ENCODE measurements around the gene CD58. TPM values are rescaled to one million over a fixed set of nuclear protein-coding genes. Genes with fewer than 3 reads are reported as not detected.

Gene CD58, protein sequence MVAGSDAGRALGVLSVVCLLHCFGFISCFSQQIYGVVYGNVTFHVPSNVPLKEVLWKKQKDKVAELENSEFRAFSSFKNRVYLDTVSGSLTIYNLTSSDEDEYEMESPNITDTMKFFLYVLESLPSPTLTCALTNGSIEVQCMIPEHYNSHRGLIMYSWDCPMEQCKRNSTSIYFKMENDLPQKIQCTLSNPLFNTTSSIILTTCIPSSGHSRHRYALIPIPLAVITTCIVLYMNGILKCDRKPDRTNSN
- 9.2 TPM for polyA plus RNA-seq (2012; ENCODE audit: insufficient read length, low read depth)

DNA sequence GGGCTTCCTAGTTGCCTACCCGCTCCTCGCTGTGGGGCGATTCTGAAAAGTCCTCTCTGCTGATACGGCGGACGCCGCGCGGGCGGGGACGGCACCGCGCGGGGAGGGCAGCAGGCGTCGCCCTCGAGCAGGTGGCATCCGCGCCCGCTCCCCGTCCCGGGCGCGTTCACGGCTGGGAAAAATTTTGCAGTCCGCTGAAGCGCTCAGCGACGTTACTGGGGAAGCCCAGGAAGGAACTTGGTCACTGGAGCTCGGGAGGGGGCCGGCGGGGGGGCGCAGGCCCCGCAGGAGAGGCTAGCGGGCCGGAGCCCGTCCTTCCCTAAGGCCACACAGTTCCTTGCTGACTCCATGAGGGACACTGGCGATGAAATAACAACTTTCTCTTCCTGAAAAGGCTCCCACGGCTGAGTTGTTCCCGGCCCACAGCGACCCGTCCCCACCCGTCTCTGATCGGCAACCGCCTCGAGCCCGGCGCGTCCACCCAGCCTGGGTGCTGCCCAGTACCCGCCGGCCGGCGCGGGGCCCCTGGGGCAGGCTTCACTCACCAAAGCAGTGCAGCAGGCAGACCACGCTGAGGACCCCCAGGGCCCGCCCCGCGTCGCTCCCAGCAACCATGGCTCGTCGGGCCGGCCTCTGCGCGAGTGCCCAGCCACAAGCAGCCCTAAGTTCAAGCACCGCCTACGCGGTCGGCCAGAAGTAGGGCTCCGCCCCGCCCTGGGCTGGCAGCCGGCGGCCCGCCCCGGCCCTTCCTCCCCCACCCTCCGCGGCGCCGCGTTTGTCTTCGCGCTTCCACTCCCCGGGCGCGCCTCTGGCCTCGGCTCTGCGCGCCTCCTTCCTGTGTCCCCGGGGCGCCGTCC lies at the start of gene CD58:
CD58 (minus strand) TSS at position 669 of the 857 bp plus-strand sequence; CDS start at position 615, 54 bp downstream.
- TF ChIP-seq FOXP2 (optimal IDR thresholded peaks at IDR 0.05; ENCODE audit: borderline replicate concordance, extremely low read depth, extremely low read length, insufficient read depth) (peak; percentile 46), TAF1 (IDR thresholded peaks at IDR 0.05; ENCODE audit: borderline replicate concordance, insufficient read depth, low read length) (peak; percentile 25; the same call in 1 of the 2 replicates), SIN3A (IDR thresholded peaks at IDR 0.05; ENCODE audit: borderline replicate concordance, insufficient read depth, low read length) (no peak), POLR2AphosphoS5 (IDR thresholded peaks at IDR 0.05; ENCODE audit: low read depth, low read length) (peak; percentile 81)
- TF ChIP-seq, protein P1, sequence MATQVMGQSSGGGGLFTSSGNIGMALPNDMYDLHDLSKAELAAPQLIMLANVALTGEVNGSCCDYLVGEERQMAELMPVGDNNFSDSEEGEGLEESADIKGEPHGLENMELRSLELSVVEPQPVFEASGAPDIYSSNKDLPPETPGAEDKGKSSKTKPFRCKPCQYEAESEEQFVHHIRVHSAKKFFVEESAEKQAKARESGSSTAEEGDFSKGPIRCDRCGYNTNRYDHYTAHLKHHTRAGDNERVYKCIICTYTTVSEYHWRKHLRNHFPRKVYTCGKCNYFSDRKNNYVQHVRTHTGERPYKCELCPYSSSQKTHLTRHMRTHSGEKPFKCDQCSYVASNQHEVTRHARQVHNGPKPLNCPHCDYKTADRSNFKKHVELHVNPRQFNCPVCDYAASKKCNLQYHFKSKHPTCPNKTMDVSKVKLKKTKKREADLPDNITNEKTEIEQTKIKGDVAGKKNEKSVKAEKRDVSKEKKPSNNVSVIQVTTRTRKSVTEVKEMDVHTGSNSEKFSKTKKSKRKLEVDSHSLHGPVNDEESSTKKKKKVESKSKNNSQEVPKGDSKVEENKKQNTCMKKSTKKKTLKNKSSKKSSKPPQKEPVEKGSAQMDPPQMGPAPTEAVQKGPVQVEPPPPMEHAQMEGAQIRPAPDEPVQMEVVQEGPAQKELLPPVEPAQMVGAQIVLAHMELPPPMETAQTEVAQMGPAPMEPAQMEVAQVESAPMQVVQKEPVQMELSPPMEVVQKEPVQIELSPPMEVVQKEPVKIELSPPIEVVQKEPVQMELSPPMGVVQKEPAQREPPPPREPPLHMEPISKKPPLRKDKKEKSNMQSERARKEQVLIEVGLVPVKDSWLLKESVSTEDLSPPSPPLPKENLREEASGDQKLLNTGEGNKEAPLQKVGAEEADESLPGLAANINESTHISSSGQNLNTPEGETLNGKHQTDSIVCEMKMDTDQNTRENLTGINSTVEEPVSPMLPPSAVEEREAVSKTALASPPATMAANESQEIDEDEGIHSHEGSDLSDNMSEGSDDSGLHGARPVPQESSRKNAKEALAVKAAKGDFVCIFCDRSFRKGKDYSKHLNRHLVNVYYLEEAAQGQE (IDR thresholded peaks at IDR 0.05; ENCODE audit: insufficient read depth in 1 of 2, low read depth in 2 of 2, low read length in 2 of 2) = no peak

DNA sequence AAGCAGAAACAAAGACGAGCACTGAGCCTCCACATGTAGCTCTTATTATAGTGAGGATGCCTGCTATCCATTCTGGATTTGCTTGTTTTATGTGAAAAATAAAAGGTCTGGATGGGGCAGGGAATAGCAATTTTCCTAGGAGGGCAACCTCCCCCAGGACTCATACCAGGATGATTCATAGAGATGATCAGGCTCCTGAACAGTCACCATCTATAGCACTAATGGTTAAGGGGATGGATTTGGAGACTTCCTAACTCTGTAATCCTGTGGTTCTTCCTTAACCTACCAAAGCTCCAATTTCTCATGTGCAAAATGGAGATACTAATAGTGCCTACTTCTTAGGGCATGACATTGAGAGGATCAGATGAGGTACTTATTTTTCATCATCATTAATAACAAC lies 34.5 kb upstream of the CD58 start:
- TF ChIP-seq TAF1 (IDR thresholded peaks at IDR 0.05; ENCODE audit: borderline replicate concordance, insufficient read depth, low read length) (no peak), SIN3A (IDR thresholded peaks at IDR 0.05; ENCODE audit: borderline replicate concordance, insufficient read depth, low read length) (no peak), FOXP2 (optimal IDR thresholded peaks at IDR 0.05; ENCODE audit: borderline replicate concordance, extremely low read depth, extremely low read length, insufficient read depth) (no peak), POLR2AphosphoS5 (IDR thresholded peaks at IDR 0.05; ENCODE audit: low read depth, low read length) (no peak)
- TF ChIP-seq, protein P1 (IDR thresholded peaks at IDR 0.05; ENCODE audit: insufficient read depth in 1 of 2, low read depth in 2 of 2, low read length in 2 of 2) = no peak

DNA sequence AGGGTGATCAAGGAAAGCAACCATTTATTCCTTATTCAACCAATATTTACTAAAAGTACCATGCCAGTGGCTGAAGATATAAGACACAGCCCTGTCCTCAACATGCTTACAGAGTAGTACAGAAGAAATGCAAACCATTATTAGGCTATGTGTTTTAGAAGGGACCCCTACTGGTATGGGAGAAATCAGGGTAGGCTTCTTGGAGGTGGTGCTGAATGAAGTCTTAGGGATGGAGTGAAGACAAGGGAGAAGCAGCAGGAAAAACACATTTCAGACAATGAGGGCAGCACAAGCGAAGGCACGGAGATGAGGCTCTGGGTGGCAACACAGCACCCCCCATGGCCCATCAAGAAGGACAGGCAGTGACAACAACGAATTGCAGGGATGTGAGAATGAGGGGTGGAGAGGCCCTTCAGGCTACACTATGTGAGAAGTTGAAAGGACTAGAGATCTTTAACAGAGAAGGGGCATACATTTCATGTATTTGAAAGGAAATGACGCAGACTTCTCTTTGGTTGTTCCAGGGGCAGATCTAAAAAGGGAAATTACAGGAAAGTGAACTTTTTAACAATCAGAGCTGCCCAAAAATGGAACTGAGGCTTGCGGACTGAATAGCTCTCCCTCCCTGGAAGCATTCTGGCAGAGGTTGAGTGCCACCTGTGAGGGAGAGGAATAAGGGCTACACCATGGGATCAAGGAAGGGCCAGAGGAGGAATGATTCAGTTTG lies 16.8 kb upstream of the CD58 start:
- TF ChIP-seq TAF1 (IDR thresholded peaks at IDR 0.05; ENCODE audit: borderline replicate concordance, insufficient read depth, low read length) (no peak), POLR2AphosphoS5 (IDR thresholded peaks at IDR 0.05; ENCODE audit: low read depth, low read length) (no peak), SIN3A (IDR thresholded peaks at IDR 0.05; ENCODE audit: borderline replicate concordance, insufficient read depth, low read length) (no peak), FOXP2 (optimal IDR thresholded peaks at IDR 0.05; ENCODE audit: borderline replicate concordance, extremely low read depth, extremely low read length, insufficient read depth) (no peak)
- TF ChIP-seq, protein P1 (IDR thresholded peaks at IDR 0.05; ENCODE audit: insufficient read depth in 1 of 2, low read depth in 2 of 2, low read length in 2 of 2) = no peak

DNA sequence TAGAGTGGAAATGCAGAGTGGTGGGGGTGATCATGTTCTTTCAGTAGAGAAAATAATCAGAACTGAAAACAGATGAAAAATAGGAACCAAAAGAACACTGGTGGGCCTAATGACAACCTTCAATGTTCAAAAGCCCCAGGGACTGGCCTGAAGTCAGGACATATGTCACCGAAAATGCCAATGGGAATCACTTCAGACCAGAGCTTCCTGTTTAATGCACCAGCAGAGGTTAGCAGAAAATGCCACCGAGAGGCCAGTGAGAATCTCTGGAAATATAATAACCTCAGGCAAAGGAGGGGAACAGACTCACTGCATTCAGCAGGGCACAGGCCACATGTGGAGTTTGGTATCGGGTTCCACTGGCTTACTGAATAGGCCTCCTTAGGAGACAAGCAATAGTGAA lies 15.9 kb upstream of the CD58 start:
- no peak for TF ChIP-seq SIN3A (IDR thresholded peaks at IDR 0.05; ENCODE audit: borderline replicate concordance, insufficient read depth, low read length)
- no peak for TF ChIP-seq TAF1 (IDR thresholded peaks at IDR 0.05; ENCODE audit: borderline replicate concordance, insufficient read depth, low read length)
- TF ChIP-seq POLR2AphosphoS5 (IDR thresholded peaks at IDR 0.05; ENCODE audit: low read depth, low read length) = no peak
- TF ChIP-seq, protein P1 (IDR thresholded peaks at IDR 0.05; ENCODE audit: insufficient read depth in 1 of 2, low read depth in 2 of 2, low read length in 2 of 2) = no peak
- TF ChIP-seq FOXP2 (optimal IDR thresholded peaks at IDR 0.05; ENCODE audit: borderline replicate concordance, extremely low read depth, extremely low read length, insufficient read depth) = no peak
